HepG2 (cell line): Measurements from ENCODE around the gene HARBI1. TPM values are rescaled to one million over a fixed set of nuclear protein-coding genes. Genes with fewer than 3 reads are reported as not detected.

Experiments used
- CHD4 ChIP-seq: fragments of 200-600 bp; sonication (generic); IDR thresholded peaks from 2 replicates; pipeline ENCODE4 v1.7.0; 2017; ENCODE audit warnings: mild to moderate bottlenecking, low read length, borderline replicate concordance
- HNRNPH1 ChIP-seq: fragments of 200-400 bp; formaldehyde crosslinking; optimal IDR thresholded peaks from 2 replicates; pipeline ENCODE3; 2017; ENCODE audit warnings: mild to moderate bottlenecking, low read depth, low read length
- TCF7 ChIP-seq: sonication (generic); IDR thresholded peaks from 2 replicates; pipeline ENCODE4 v1.6.1; 2016; ENCODE audit warnings: antibody characterized with exemption, low read depth
- ZNF652 ChIP-seq: IDR thresholded peaks from 2 replicates; pipeline ENCODE4 v1.6.1; 2016; ENCODE audit warnings: low read depth, borderline replicate concordance
- polyA plus RNA-seq, 8 experiments: library from polyadenylated mRNA; depleted of rRNA in 3 of 8; stranded (reverse) in 7 of 8; unstranded in 1 of 8; fragments of >200 nt; fragmentation: Illumina TruSeq in 4 of 8; extraction: Trizol in 4 of 8; gene quantifications; 2 replicates each; pipeline versions ENCODE4 v1.2.1 to v1.2.3, GENCODE V29; 2011 to 2016; ENCODE audit warnings: low read depth in 4 of 8, missing spikeins in 1 of 8, mixed read lengths in 1 of 8; ENCODE audit not compliant: insufficient read depth in 1 of 8
- total RNA-seq, 5 experiments: library from RNA; depleted of rRNA; stranded (reverse); fragments of >200 nt; fragmentation: Illumina TruSeq; extraction: Trizol; gene quantifications; 2 replicates each; pipeline ENCODE4 v1.2.3, GENCODE V29; 2016; ENCODE audit warnings: low read depth in 1 of 5
- TF ChIP-seq, protein P1 (sequence below), 2 experiments: sonication (generic) in 1 of 2; formaldehyde crosslinking in 1 of 2; IDR thresholded peaks; 2 replicates each; pipeline versions ENCODE4 v1.6.1 to v1.9.0; 2014 to 2022; ENCODE audit warnings: antibody characterized with exemption in 1 of 2, borderline replicate concordance in 1 of 2, inconsistent platforms in 1 of 2, low read depth in 1 of 2, missing genetic modification reagents in 1 of 2

Gene HARBI1
- total and polyA plus RNA-seq, 2 of the 13 experiments (the other 11 are each of a cell fraction or from before 2014, with no cell fraction given): 2.5 to 4.8 TPM

- TF ChIP-seq, protein P1, sequence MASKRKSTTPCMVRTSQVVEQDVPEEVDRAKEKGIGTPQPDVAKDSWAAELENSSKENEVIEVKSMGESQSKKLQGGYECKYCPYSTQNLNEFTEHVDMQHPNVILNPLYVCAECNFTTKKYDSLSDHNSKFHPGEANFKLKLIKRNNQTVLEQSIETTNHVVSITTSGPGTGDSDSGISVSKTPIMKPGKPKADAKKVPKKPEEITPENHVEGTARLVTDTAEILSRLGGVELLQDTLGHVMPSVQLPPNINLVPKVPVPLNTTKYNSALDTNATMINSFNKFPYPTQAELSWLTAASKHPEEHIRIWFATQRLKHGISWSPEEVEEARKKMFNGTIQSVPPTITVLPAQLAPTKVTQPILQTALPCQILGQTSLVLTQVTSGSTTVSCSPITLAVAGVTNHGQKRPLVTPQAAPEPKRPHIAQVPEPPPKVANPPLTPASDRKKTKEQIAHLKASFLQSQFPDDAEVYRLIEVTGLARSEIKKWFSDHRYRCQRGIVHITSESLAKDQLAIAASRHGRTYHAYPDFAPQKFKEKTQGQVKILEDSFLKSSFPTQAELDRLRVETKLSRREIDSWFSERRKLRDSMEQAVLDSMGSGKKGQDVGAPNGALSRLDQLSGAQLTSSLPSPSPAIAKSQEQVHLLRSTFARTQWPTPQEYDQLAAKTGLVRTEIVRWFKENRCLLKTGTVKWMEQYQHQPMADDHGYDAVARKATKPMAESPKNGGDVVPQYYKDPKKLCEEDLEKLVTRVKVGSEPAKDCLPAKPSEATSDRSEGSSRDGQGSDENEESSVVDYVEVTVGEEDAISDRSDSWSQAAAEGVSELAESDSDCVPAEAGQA (IDR thresholded peaks at IDR 0.05; ENCODE audit: low read depth): no peak
- TF ChIP-seq, protein P1 (CRISPR knock-in tag; IDR thresholded peaks at IDR 0.05; ENCODE audit: borderline replicate concordance): no peak
- TF ChIP-seq CHD4 (peak; percentile 55; the same call in 1 of the 2 replicates), TCF7 (no peak), ZNF652 (CRISPR knock-in tag) (peak; percentile 77; the same call in 1 of the 2 replicates), HNRNPH1 (no peak)
- TF ChIP-seq, all 625 proteins: peak for 9
Observed at GRCh38 chr11:46640036-46640788, 23.2 kb upstream of the HARBI1 start (continued).
